DMS153 treated with DMSO at 0.1 percent for 48 hours (cell line): Measurements from ENCODE around the gene LMNTD2.

Experiments
- DNase-seq: peaks from one replicate; lab custom pipeline; 2025; ENCODE audit not compliant: unreplicated experiment; lab: John Stamatoyannopoulos, UW

LMNTD2 gene

DNA sequence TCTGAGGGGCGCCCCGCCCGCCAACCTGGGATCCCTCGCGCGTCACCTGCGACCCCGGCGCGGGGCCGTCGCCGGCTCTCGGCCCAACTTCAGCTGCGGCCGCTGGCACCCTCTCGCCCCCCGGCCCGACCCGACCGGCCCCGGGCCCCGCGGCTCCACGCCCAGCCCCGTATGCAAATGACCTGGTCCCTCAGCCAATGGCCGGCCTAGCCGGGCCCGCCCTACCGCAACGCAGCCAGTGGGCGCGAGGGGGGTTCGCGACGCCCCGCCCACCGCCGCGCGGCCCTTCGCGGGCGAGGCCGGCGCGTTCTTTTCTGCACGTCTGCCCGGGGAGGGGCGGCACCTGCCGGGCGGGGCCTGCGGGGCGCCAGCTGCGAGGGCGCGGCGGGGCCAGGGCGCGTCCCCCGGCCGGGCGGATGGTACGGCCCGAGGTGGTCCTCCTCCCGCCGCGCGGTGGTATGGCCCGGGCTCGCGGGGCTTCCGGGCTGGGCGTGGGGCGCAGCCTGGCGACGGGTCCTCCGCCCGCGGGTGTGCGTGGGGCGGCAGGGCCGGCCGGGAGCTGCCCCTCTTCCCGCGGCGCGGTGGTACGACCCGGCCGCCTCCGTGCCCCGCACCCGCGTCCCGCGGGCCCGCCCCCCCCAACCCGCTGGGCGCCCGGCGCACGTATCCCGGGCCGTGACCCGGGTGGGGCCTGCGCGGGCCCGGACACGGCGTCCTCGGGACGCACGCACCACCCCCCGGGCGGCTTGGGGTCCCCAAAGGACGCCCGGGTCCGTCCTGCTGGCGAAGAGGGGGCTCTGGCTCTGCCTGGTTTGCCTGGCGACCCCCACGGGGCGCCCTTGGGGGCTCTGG lies 8.0 kb upstream of the LMNTD2 start:
- peak; percentile 92 for DNase-seq

DNA sequence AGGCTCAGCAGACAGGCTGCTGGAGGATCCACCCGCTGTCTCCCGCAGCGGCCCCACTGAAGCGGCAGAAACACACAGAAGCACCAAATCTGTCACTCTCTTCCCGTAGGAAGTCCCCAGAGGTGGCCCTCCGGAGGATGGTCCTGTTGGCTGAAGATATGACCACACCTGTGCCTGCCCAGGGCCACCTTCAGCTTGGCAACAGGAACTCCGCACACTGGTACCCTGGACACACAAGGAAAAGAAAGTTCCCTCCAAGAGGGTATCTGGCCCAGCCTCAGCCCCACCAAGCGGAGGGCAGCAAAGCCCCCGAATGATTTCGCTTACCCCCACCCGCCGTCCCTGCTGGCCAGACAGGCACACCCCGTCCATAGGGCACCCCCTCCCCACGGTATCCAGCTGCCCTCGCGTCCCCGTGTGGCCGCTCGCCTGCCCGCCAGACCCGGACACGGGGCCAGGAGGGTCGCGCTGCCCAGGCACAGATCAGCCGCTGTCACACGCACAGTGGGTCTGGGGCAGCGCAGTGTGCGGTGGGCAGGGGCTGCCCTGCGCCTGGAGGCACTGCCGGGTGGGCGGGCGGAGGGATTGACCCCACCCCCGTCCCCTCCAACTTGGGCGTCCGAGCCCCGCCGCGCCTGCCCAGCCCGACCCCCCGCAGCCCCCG lies 7.2 kb upstream of the LMNTD2 start:
- DNase-seq: no peak

DNA sequence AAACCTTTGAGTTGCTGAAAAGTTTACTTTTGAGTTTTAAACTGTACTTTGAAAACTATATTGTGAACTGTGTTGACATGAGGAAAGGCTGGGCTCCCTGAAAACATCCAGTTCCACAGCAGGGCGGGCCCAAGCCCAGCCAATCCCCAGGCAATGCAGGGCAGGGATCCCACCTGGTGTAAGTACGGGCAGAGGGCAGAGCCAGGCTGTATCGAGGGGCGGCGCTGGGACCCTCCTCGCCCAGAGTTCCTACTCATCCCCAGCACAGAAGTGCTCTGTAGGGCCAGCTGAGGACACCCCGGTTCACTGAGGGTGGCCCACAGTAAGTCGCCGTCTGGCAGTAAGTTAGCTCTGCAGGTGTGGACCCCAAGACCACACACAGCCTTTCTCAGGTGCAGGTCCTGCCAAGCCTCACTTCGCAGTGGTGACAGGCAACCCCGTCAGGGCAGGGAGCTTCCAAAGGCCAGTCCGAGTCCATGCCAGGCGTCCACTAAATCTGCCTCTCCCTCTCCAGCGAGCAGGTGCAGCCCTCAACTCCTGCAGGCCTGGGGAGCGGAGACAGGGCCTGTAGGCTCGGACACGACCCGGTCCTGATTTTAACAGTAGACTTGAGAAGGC lies 6.6 kb upstream of the LMNTD2 start:
- DNase-seq: no peak

DNA sequence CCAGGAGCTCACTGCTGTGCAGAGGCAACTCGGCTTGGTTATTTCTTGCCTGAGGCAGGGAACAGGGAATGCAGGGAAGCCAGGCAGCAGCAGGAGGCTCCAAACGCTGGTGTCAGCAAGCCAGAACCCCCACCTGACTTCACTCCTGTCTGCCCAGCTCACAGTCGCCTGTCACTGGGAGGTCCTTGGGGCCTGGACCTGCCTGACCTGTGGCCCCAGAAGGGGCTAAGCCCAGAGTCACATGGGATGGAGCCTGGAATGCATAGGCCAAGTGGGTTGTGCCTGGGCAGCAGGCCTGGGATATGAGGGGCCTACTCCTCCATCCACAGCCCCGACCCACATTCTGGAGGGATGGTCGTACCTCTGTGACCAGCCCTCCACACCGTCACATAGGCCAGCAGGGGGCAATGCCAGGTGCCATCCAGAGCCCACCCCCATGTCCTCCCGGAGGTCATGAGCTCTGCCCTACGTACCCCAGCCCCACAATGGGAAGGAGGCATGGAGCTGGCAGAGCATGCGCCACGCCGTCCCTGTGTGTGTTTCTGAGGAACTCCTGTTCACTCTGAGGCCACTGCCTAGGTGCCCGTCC lies 5.5 kb upstream of the LMNTD2 start:
- no peak for DNase-seq

DNA sequence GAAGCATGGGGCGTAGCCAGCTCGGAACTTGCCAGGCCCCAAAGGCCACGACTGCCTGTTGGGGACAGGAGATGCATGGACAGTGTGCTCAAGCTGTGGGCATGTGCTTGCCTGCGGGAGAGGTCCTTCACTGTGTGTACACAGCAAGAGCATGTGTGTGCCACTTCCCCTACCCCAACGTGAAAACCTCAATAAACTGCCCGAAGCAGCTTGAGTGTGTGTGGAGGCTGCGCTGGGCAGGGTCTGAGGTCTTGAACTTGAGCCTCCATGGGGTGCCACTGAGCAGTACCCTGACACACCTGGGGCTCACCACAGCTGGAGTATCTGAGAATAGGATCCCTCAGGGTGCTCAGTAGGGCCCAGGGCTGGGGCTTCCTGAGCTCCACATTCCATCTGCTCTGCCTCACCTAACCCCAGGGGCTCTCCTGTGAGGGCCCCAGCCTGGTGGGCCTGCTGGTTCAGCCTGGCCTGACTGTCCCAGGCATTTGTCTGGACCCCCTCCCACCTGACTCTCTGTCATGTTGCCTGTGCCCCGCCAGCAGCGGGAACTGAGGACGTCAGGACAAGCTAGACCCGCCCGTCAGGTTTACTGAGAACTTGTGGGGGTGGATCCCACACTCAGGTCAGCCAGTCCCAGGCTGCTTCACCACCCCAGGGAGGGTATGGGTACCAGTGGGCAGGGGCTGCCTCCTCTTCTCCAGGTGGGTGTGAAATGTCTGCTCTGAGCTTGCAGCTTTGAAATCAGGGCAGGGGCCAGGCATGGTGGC lies 3.5 kb upstream of the LMNTD2 start:
- no peak for DNase-seq

DNA sequence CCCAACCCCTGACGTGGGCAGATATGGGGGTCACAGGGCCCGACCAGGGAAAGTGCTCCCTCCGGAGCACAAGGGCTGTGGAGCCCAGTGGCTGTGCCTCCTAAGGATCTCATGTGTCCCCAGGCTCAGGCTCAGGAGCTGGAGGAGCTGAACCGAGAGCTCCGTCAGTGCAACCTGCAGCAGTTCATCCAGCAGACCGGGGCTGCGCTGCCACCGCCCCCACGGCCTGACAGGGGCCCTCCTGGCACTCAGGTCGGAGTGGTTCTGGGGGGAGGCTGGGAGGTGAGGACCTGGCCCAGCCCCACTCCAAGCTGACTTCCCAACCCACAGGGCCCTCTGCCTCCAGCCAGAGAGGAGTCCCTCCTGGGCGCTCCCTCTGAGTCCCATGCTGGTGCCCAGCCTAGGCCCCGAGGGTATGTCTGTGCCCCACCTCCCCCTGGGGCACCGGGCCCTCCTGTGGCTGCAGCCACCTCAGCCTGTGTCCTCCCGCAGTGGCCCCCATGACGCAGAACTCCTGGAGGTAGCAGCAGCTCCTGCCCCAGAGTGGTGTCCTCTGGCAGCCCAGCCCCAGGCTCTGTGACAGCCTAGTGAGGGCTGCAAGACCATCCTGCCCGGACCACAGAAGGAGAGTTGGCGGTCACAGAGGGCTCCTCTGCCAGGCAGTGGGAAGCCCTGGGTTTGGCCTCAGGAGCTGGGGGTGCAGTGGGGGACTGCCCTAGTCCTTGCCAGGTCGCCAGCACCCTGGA lies 2.7 kb upstream of the LMNTD2 start:
- DNase-seq: no peak

DNA sequence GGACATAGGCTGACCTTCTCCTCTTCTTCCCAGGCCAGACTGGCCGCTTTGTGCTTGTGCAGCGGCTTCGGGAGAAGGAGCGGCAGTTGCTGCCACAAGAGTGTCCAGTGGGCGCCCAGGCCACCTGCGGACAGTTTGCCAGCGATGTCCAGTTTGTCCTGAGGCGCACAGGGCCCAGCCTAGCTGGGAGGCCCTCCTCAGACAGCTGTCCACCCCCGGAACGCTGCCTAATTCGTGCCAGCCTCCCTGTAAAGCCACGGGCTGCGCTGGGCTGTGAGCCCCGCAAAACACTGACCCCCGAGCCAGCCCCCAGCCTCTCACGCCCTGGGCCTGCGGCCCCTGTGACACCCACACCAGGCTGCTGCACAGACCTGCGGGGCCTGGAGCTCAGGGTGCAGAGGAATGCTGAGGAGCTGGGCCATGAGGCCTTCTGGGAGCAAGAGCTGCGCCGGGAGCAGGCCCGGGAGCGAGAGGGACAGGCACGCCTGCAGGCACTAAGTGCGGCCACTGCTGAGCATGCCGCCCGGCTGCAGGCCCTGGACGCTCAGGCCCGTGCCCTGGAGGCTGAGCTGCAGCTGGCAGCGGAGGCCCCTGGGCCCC lies 1.6 kb upstream of the LMNTD2 start:
- no peak for DNase-seq

DNA sequence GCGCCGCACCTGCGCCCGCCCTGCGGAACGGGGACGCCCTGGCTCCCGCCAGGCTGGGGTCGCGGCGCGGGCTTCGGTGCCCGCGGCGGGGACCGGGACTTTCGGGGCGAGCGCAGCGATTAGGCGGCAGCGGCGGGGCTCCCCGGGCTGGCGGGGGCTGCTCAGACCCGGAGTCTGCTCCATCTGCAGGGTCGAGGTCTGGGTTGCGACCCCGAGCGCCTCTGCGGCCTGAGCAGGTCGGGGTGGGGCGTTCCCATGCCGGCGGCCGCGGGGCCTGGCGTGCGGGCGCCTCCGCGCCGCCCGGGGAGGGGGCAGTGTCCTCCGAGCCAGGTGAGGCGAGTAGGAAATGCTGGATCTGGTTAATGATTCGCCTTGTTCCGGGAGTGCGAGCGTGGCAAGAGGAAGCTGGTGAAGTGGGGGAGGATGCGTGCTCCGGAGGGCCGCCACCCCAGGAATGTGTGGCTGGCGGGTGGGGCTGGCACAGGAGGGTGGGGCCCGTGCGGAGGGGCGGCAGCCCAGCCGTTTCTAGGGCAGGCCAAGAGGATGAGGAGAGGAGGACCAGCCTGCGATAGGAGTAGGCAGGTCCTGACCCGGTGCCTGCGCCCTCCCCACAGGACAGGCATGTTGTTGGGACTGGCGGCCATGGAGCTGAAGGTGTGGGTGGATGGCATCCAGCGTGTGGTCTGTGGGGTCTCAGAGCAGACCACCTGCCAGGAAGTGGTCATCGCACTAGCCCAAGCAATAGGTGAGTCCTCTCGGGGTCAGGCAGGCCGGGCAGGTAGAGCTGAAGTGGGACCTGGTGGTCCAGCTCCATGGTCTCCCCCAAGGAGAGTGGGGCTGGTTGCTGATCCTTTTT lies 838 bp upstream of the LMNTD2 start:
- no peak for DNase-seq

DNA sequence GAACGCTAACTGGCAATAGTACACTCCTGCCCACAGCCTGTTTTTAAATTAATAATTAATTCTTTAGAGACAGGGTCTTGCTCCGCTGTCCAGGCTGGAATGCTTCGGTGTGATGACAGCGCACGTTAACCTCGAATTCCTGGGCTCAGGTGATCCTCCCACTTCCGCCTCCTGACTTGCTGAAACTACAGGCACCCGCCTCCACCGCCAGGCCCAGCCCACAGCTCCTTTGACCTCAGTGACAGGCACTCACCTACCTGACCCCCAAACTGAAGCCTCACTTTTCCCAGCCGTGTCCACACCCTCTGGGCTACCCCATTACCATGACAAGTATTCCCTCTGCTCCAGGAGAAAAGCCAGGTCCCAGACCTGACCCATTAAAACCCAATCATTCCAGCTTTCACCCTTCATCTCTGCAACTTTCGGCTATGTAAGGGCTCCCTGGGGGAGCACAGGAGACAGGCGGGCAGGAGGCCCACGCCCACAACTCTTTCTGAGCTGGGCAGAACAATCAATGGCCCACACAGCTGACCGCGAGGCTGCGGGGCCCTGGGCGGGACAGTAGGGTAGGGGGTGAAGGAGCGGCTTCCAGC lies 730 bp downstream of the LMNTD2 start:
- no peak for DNase-seq

DNA sequence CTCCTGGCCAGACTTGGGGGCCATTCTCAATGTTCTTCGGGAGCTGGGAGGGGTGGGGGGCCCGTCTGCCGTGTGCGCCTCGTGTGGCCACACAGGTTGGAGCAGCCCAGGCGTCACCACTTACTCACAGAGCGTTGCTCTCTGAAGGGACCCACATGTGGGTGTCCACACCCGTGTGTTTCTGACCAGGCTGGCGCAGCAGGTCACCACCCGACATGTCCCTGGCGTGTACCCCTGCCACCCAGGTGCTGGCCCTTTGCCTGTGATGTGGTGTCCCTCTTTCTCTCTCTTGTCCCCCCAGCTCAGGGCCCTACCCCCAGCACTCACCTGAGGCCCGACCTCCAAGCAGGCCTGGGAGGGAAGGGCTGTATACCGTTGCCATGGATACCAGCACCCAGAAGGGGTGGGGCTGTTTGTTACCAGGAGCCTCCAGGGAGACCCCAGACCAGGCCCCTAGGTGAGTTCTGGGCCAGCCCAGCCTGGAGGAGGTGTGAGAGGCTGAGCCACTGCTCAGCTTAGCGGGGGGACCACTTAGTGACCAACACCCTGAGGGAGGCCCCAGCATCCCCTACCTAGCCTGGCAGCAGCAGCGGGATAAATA lies 1.4 kb downstream of the LMNTD2 start:
- DNase-seq: no peak

DNA sequence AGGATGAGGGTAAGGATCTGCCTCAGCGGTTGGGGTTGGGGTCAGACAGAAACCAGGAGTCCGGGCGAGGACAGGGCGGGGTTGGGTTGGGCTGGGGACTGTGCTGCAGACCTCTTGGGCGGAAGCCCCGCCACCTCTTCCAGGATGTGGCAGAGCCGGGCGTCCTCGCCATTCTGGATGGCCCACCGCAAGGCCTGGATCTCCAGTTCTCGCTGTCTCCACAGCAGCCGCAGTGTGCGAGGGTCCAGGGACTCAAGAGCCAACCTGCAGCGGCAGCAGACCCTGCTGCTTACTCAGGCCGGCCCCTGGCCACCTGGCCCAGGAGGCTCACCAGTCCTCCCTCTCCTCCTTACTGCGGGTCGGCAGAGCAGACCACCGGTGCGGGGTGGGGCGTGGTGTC lies 2.0 kb downstream of the LMNTD2 start:
- DNase-seq: no peak

DNA sequence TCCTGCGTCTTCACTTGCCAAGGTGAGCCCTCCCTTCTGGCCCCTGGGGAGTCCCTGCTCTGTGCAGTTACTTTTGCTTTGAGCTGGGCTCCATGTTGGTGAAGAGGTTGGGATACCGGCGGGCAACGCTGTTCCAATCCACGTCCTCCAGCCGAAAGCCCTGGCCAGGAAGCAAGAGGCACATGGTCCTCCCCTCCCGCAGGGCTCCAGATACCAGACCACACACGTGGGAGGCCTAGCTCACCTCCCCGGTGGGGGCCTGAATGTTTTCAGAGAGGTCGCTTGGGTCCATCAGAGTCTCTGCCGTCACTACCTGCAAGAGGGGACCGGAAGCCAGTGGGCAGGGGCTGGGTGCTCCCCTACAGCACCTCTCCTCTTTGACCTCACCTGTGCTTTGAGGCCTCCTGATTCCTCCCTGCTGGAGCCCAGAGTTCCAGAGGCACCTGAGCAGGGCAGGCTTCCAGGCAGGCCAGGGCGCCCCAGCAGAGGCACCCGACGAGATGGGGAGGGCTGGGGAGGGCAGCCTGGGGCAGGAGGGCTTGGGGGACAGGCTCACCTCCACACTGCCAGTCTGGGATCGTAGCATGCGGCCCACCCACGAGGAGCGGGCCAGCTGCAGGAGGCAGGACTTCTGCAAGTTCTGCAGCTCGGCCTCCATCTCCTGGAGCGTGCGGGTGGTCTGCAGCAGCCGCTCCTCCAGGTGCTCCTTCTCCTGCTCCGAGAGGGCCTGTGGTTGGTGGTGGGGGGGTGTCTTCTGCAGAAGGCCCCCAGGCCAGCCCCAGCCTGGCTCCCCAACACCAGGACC lies 3.0 kb downstream of the LMNTD2 start:
- no peak for DNase-seq

DNA sequence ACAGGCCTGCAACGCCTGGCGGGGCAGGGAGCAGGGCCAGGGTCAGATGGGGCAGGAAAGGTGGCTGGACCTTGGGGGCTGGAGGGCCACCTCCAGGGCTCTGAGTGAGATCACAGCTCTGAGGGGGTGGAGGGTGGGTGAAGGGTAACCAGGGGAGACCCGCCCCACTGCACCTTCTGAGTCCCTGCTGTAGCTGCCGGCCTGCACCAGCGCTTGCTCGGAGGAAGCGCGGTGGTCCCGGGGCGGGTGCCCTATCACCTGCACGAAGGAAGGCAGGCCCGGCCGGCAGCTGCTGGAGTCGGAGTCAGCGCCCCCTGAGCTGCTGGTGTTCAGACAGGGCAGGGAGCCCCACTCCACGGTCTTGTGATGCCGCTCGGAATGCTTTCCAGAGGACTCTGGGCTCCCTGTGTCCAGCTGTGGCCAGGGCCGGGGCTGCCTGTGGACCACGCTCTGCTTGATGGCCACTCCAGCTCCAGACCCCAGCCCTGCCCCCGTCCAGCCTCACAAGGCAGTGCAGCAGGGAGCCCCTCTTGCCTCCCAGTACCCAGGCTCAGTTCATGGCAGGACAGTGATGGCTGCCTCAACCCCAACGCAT lies 3.8 kb downstream of the LMNTD2 start:
- DNase-seq: no peak

DNA sequence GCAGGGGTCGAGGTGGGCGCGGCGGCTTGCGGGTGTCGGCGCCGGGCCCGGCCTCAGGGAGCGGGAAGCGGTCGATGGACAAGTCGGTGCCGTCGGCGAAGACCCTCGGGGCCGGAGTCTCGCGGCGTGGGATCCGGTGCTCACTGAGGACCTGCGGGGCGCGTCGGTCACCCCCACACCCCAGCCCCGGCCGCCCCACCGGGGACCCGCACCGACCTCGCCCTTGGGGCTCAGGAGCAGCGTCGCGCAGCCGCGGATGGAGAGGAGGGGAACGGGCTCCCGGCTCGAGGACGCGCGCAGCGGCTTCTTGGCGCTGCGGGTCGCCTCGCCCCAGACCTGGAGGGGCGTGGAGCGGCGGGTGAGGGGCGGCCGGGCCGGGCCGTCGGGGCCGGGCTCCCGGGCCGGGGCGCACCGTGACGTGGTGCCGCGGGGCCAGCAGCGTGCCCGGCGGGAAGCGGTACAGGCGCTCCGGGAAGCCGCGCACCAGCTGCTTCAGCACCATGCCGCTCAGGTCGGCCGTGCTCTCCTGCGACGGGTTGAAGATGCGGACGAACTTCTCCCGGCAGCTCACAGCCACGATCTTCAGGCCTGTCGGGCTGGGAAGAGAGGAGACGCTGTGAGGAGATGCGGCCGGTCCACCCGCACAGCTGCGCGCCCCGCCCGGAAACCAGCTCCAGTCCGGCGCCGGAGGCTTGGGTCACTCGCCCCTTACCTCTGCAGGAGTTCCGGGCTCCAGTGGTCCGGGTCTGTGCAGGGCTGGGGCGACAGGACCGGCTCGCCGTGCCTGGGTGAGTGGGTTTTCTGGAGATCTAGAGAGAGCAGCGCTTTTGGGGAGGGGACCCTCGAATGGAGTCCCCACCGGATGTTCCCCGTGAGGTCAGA lies 4.5 kb downstream of the LMNTD2 start:
- DNase-seq: no peak

DNA sequence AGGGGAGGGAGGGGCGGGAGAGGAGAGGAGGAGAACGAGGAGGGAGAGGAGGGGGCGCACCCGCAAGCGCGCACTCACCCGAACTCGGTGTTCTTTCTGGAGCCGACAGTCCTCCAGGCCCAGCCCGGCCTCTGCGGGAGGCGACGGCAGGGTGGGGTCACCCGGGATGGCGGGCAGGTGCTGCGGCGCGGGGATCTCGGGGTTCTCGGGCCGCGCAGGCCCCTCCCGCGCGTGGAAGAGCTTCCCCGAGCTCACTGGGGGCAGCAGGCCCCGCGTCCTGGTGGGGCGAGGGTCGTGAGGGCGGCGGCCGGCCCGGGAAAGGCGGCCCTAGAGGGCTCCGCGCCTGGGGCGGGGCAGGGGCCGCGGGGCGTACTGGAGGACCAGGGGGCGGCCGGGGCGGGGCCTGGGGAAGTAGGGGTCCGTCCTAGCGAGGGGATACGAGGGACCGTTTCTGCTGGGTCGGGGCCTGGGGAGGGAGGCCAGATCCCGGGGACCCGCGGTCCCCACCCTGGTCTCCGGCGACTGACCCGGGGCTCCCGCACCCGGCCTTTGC lies 5.2 kb downstream of the LMNTD2 start:
- DNase-seq: no peak
